B cell (primary cell): ENCODE data around the gene PHKG1. TPM values are rescaled to one million over a fixed set of nuclear protein-coding genes. Genes with fewer than 3 reads are reported as not detected.

Experiments used
- ATAC-seq: fragments of 200-7000 bp; cut with Tn5 transposase; one replicate; pipeline ENCODE4 v1.10.0; 2021; ENCODE audit warnings: low read depth, mild to moderate bottlenecking, moderate number of reproducible peaks, moderate library complexity
- CTCF ChIA-PET: fragments of 350-600 bp; sonication (Branson Sonifier 250); formaldehyde crosslinking; loops from one replicate; lab custom pipeline; 2021; ENCODE audit warnings: antibody characterized with exemption, inconsistent platforms; lab: Charles Lee
- POLR2A ChIA-PET: fragments of 350-600 bp; sonication (Branson Sonifier 250); formaldehyde crosslinking; loops from one replicate; lab custom pipeline; 2021; ENCODE audit warnings: antibody characterized with exemption; lab: Charles Lee
- DNase-seq: peaks from one replicate; pipeline ENCODE4 v3.0.0; 2013
- H2AFZ ChIP-seq: 2 replicates; pipeline ENCODE4 v1.6.1; 2012; ENCODE audit warnings: mild to moderate bottlenecking, low read depth, low read length; ENCODE audit not compliant: insufficient read depth, poor library complexity, severe bottlenecking
- H3K27ac ChIP-seq, 2 donors: 1 replicate in 1 of 2; 2 replicates in 1 of 2; pipeline ENCODE4 v1.5.1; 2012 to 2013; ENCODE audit warnings: low read length in 2 of 2, mild to moderate bottlenecking in 2 of 2, moderate library complexity in 1 of 2
- H3K27me3 ChIP-seq, 4 experiments: fragments of 200-600 bp in 1 of 4; sonication (generic) in 1 of 4; replicated peaks in 1 of 4; 1 replicate in 2 of 4; 2 replicates in 2 of 4; pipeline versions ENCODE4 v1.6.1 to v1.7.0; 2013 to 2016; ENCODE audit warnings: low read length in 3 of 4, mild to moderate bottlenecking in 2 of 4, mixed read lengths in 1 of 4, moderate library complexity in 1 of 4; ENCODE audit not compliant: insufficient read depth in 4 of 4, control insufficient read depth in 3 of 4; ENCODE audit errors: control extremely low read depth in 1 of 4
- H3K36me3 ChIP-seq, 2 experiments: replicated peaks in 1 of 2; 1 replicate in 1 of 2; 2 replicates in 1 of 2; pipeline versions ENCODE4 v1.6.1 to v1.7.1; 2013; ENCODE audit warnings: low read length in 1 of 2; ENCODE audit not compliant: insufficient read depth in 2 of 2, control insufficient read depth in 1 of 2; ENCODE audit errors: control extremely low read depth in 1 of 2, extremely low read depth in 1 of 2
- H3K4me1 ChIP-seq, 2 donors: fragments of 200-600 bp in 1 of 2; sonication (generic) in 1 of 2; 1 replicate in 1 of 2; 2 replicates in 1 of 2; pipeline versions ENCODE4 v1.5.1 to v1.6.1; 2013 to 2017; ENCODE audit warnings: low read length in 2 of 2; ENCODE audit not compliant: control insufficient read depth in 2 of 2, insufficient read depth in 2 of 2
- H3K4me2 ChIP-seq: replicated peaks from 2 replicates; pipeline ENCODE3; 2012; ENCODE audit warnings: mild to moderate bottlenecking, low read depth, low read length; ENCODE audit not compliant: poor library complexity, severe bottlenecking
- H3K4me3 ChIP-seq, 5 experiments: fragments of 200-600 bp in 1 of 5; sonication (generic) in 1 of 5; 1 replicate in 3 of 5; 2 replicates in 2 of 5; pipeline versions ENCODE4 v1.5.1 to v1.7.0; 2011 to 2016; ENCODE audit warnings: low read length in 4 of 5, mild to moderate bottlenecking in 4 of 5, low read depth in 2 of 5, control low read depth in 1 of 5, moderate library complexity in 1 of 5; ENCODE audit not compliant: insufficient read depth in 1 of 5; ENCODE audit errors: control extremely low read depth in 1 of 5, extremely low read depth in 1 of 5
- H3K79me2 ChIP-seq: fragments of 200-600 bp; sonication (generic); one replicate; pipeline ENCODE4 v1.6.0; 2016; ENCODE audit warnings: low read length; ENCODE audit not compliant: control insufficient read depth, insufficient read depth
- H3K9ac ChIP-seq: fragments of 200-600 bp; sonication (generic); 2 replicates; pipeline ENCODE4 v1.6.1; 2017; ENCODE audit warnings: mild to moderate bottlenecking, low read length, moderate library complexity
- H3K9me3 ChIP-seq, 3 donors: one replicate each; pipeline versions ENCODE4 v1.6.1 to v1.7.1; 2013; ENCODE audit warnings: low read length in 2 of 3; ENCODE audit not compliant: control insufficient read depth in 2 of 3, insufficient read depth in 1 of 3; ENCODE audit errors: control extremely low read depth in 1 of 3
- H4K20me1 ChIP-seq: 2 replicates; pipeline ENCODE4 v1.6.0; 2012; ENCODE audit warnings: mild to moderate bottlenecking, low read length; ENCODE audit not compliant: insufficient read depth, control insufficient read depth, poor library complexity, severe bottlenecking
- H3K27ac Mint-ChIP-seq: one replicate; pipeline ENCODE4 v1.8.0; 2021; ENCODE audit warnings: mixed read lengths
- H3K27me3 Mint-ChIP-seq: one replicate; pipeline ENCODE4 v1.8.0; 2021; ENCODE audit warnings: mixed read lengths
- H3K4me1 Mint-ChIP-seq: one replicate; pipeline ENCODE4 v1.8.0; 2021; ENCODE audit warnings: mixed read lengths
- H3K4me3 Mint-ChIP-seq: one replicate; pipeline ENCODE4 v1.8.0; 2021; ENCODE audit warnings: mixed read lengths
- H3K9me3 Mint-ChIP-seq: one replicate; pipeline ENCODE4 v1.8.0; 2022; ENCODE audit warnings: mixed read lengths; ENCODE audit not compliant: insufficient read depth
- CTCF ChIP-seq: fragments of 200-600 bp; IDR thresholded peaks from one replicate; pipeline ENCODE4 v1.8.0; 2022; ENCODE audit warnings: antibody characterized with exemption, mild to moderate bottlenecking
- EZH2 ChIP-seq: IDR thresholded peaks from 2 replicates; pipeline ENCODE4 v1.6.1; 2012; ENCODE audit warnings: borderline replicate concordance, low read depth, mild to moderate bottlenecking, moderate library complexity, low read length; ENCODE audit not compliant: insufficient read depth, poor library complexity, severe bottlenecking
- WGBS: methylation state at CpG from one replicate; pipeline ENCODE4 v1.1.5; 2013; ENCODE audit warnings: missing lambda C conversion rate; ENCODE audit not compliant: insufficient coverage; 5-methylcytosine and 5-hydroxymethylcytosine counted together
- intact Hi-C: fragments of 100-400 bp; cut with micrococcal nuclease; formaldehyde crosslinking; loops from one replicate; pipeline ENCODE4 v1.10.0; 2022
- polyA plus RNA-seq: library from polyadenylated mRNA; depleted of rRNA; stranded (reverse); fragments of >200 nt; gene quantifications from 2 replicates; pipeline ENCODE4 v1.2.3, GENCODE V29; 2012
- total RNA-seq, 2 donors: library from RNA; stranded (reverse); fragments of 120-200 nt in 1 of 2; gene quantifications; 1 replicate in 1 of 2; 2 replicates in 1 of 2; pipeline versions ENCODE4 v1.2.3 to v1.2.4, GENCODE V29; 2013 to 2022

PHKG1 gene
- total and polyA plus RNA-seq, 2 donors (not counting 1 experiment from before 2014, with no cell fraction given), result 1.9 to 4.0 TPM

- Histone ChIP-seq H2AFZ (no peak overlapping the region), H3K9me3 (peaks cover 0 to 9% (median 0%) of the 10 kb centered on the region in 3 donors), H3K27me3 (peaks cover 0 to 9% (median 0%) of the 10 kb centered on the region in 4 experiments), H3K4me2 (no peak overlapping the region), H3K9ac (no peak overlapping the region), H3K4me3 (no peak overlapping the region), H3K4me1 (peaks cover 10 to 13% of the 10 kb centered on the region in 2 donors), H4K20me1 (no peaks in the 10 kb centered on the region), H3K36me3 (no peaks in the 10 kb centered on the region), H3K27ac (no peak overlapping the region), H3K79me2 (peaks cover 18% of the 10 kb centered on the region)
- ATAC-seq, result no peak
- Mint-ChIP-seq H3K4me3 (no peak overlapping the region), H3K4me1 (peaks cover 22% of the 10 kb centered on the region), H3K9me3 (no peaks in the 10 kb centered on the region), H3K27me3 (peaks cover 3% of the 10 kb centered on the region), H3K27ac (no peak overlapping the region)
- WGBS, result no CpG with 5 or more reads among the region's 1 CpG
- CTCF ChIA-PET, result no interaction called here
- intact Hi-C loops, result no loop called here
- no peak for TF ChIP-seq EZH2
- TF ChIP-seq CTCF, result no peak
- POLR2A ChIA-PET, result no interaction called here
- no peak for DNase-seq
These were observed 17.9 kb upstream of the PHKG1 start for GRCh38 chr7:56110611-56111010.

GRCh38 chr7:56107954-56108258 is 15.2 kb upstream of the PHKG1 start:
- no peak overlapping the region for H3K27ac ChIP-seq

More at GRCh38 chr7:56107954-56108258, 15.2 kb upstream of the PHKG1 start:
- Histone ChIP-seq H4K20me1 (peaks cover 6% of the 10 kb centered on the region), H3K79me2 (peaks cover 29% of the 10 kb centered on the region), H3K9me3 (peaks cover 0 to 6% (median 0%) of the 10 kb centered on the region in 3 donors), H2AFZ (peak overlapping the region; percentile 86), H3K4me3 (no peak overlapping the region), H3K4me1 (peaks cover 17 to 22% of the 10 kb centered on the region in 2 donors), H3K36me3 (peaks cover 3 to 11% of the 10 kb centered on the region in 2 experiments), H3K27me3 (peaks cover 0 to 3% (median 0%) of the 10 kb centered on the region in 4 experiments), H3K9ac (no peak overlapping the region), H3K4me2 (no peak overlapping the region)
- CTCF ChIA-PET, result no interaction called here
- no peaks in the 10 kb centered on the region for H3K9me3 Mint-ChIP-seq
- H3K27me3 Mint-ChIP-seq, result peaks cover 3% of the 10 kb centered on the region
- peak overlapping the region; percentile 61 for H3K27ac Mint-ChIP-seq
- POLR2A ChIA-PET, result interaction anchor here (0.9 kb wide), 1 partner anchor 142 kb away, joined by 4 read pairs; no protein-coding TSS in a partner anchor
- no peak for TF ChIP-seq EZH2
- no peak for TF ChIP-seq CTCF
- intact Hi-C loops, result loop anchor here (2.0 kb wide), 1 partner anchor 221 kb away; the partner anchor contains the start of gene ZNF713
- H3K4me3 Mint-ChIP-seq, result peak overlapping the region; percentile 99
- no peak for ATAC-seq
- no CpG with 5 or more reads among the region's 1 CpG for WGBS
- no peak for DNase-seq
- H3K4me1 Mint-ChIP-seq, result peaks cover 34% of the 10 kb centered on the region
